ENCODE data around the gene THY1. TPM values are rescaled to one million over a fixed set of nuclear protein-coding genes. Genes with fewer than 3 reads are reported as not detected.

Gene THY1
- total RNA-seq, 1 donor from 2014 or later = 10.1 TPM

DNA sequence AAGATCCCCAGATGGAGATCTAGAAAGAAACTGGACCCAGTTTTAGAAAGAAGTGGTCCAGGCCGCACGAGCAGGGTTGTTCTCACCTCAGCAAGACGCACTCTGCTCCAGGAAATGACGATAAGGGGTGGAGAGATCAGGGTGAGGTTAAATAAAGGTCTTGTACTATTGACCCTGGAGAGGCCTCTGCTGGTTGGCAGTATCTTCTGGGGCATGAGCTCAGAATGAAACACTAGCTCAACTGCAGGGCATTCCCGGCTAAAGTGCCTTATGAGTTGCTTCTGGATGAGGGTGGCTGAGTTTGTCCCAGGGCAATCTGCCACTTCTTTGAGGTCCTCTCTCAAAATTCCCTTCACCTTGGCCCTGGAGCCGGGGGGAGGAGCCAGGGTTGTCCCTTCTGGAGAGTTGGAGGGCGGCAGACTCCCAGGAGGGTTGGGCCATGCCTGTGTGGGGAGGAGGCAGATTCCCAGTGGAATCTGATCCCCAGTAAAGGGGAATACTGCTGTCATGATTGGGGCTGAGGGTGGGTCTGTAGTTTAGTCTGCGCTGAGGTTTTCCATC is 52.4 kb downstream of the THY1 start:
- no peak for DNase-seq (ENCODE audit: low read depth in 2 of 2)

DNA sequence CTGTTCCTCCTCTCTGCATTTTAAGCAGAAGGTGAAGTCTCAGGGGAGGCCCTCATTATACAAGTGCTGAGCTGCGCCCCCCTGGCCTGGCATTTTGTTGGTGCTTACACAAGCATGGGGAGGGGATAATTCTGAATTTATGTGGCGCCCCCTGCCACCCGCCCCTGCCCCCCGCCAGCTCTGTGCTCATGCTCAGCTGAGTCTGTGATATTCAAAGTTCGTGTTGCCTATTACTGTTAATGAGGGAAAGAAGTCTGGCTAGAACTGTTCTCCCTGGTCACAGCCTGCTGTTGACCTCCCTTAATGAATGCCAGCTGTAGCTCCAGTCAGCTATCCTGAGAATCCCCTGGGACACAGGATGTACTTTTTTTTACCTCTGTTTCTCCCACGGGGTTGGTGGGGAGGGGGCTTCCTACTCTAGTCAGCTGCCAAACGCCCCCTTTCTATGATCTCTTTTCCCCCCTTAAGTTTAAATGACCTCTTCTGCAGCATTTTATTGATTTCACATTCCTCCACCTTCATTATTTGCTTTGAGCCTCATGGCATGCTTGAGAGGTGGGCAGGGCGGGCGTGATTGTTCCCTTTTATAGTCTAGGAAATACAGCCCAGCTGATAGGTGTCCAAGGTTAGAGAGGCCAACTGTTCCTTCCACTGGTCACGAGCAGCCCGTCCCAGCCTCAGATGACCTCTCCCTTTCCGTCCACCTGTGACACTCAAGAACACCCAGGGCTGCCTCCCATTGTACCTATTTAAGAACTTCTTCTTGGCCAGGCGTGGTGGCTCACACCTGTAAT is 53.6 kb downstream of the THY1 start:
- no peak for DNase-seq (ENCODE audit: low read depth in 2 of 2)

DNA sequence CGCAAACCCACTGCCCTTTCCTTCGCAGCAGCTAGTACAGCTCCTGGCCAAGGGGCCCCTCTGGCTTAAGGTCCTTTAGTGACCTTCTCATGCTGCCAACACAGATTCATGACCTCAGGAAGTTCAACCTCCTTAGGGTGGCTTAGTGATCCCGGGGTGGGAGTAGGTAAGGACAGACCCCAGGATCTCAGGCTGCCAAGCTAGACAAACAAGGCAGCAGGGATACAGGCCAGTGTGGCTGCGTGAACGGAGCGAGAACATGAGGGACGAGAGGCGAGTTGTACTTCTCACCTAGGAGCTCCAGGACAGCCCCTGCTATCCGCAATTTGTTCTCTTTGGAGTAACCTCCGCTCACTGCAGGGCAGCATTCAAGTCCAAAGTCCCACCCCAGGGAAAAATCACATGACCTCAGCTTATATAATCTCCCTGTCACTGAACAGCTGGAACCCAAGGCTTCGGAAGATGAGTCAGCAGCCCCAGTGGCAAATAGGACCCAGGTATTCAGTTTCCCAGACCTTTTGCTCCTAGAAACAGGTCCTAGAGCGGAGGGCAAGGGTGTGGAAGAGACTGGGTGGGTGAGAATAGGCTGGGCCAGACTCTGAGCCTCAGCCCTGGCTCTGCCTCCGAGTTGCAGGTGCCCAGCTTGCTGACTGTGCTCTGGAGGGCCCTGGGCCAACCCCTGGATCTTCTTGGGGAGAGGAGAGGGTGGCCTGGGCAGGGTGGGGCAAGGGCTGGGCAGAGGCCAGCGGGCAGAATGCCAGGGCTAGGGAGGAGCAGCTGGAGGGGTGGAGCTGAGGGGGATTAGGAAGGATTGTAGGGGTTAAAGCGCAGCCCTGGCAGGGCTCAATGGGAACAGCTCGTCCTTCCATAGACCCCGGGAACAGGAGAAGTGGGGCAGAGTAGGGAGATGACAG is 54.6 kb downstream of the THY1 start:
- no peak for DNase-seq (ENCODE audit: low read depth in 2 of 2)

DNA sequence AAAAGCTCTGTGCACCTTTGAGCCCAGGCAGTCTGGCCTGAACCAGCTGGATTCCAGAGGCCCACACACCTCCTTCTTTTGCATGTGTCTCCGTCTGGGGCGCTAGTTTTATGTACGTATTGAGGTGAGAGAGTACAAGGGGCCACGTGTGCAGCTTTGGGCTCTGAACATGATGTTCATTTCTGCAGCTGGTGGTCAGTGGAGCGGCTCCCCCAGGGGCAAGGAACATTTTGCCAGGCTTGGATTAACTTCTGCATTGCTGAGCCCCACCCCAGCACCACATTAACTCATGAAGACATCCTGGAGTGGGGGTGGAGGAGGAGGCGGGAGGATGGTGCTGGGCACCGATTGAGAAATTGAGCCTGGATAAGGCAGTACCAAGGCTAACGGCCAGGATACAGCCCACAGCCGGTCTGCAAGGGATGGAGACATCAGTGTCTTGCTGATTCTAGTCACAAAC is 55.3 kb downstream of the THY1 start:
- DNase-seq (ENCODE audit: low read depth in 2 of 2) = no peak

Other genes with a start within 250 kb of the THY1 start
- not detected in 2 replicates for gene NHERF4, start 237.7 kb downstream of the THY1 start, total RNA-seq
- gene CBL, start 216.8 kb downstream of the THY1 start, total RNA-seq = 7.4 and 9.4 TPM in 2 replicates
- 133 and 200 TPM in 2 replicates for gene MCAM, start 106.0 kb downstream of the THY1 start, total RNA-seq
- 2.6 and 4.6 TPM in 2 replicates for gene RNF26, start 88.6 kb downstream of the THY1 start, total RNA-seq
- gene C1QTNF5, start 82.3 kb downstream of the THY1 start, total RNA-seq = 47.6 and 121 TPM in 2 replicates
- gene MFRP, start 76.5 kb downstream of the THY1 start, total RNA-seq = not detected in 2 replicates
- 0.13 and 0.25 TPM in 2 replicates for gene USP2, start 41.5 kb downstream of the THY1 start, total RNA-seq